GM19043 (cell line): Measurements from ENCODE around the gene IKZF1.

Source experiments
- ATAC-seq: cut with Tn5 transposase; IDR thresholded peaks from one replicate; pipeline ENCODE4 v1.9.1; 2021; ENCODE audit warnings: low read depth; ENCODE audit not compliant: unreplicated experiment

IKZF1 gene

GRCh38 chr7:50351267-50351666 lies 46.8 kb downstream of the IKZF1 start:
- no peak for ATAC-seq

GRCh38 chr7:50352282-50352681 lies 47.8 kb downstream of the IKZF1 start:
- ATAC-seq = peak; percentile 85

- no peak for ATAC-seq
Observed at GRCh38 chr7:50352751-50353150, 48.2 kb downstream of the IKZF1 start.

GRCh38 chr7:50353201-50353600 lies 48.7 kb downstream of the IKZF1 start:
- no peak for ATAC-seq

- no peak for ATAC-seq
Observed at GRCh38 chr7:50353894-50354595, 49.5 kb downstream of the IKZF1 start.

- ATAC-seq = no peak
Observed at GRCh38 chr7:50355817-50356178, 51.3 kb downstream of the IKZF1 start.

- ATAC-seq = no peak
Observed at GRCh38 chr7:50356212-50356944, 51.9 kb downstream of the IKZF1 start.

GRCh38 chr7:50356945-50357268 lies 52.4 kb downstream of the IKZF1 start:
- no peak for ATAC-seq

GRCh38 chr7:50357426-50357825 lies 52.9 kb downstream of the IKZF1 start:
- ATAC-seq = no peak

- no peak for ATAC-seq
Observed at GRCh38 chr7:50358041-50358705, 53.7 kb downstream of the IKZF1 start.

- no peak for ATAC-seq
Observed at GRCh38 chr7:50358779-50359178, 54.3 kb downstream of the IKZF1 start.

GRCh38 chr7:50359258-50359994 lies 54.9 kb downstream of the IKZF1 start:
- no peak for ATAC-seq

- ATAC-seq = no peak
Observed at GRCh38 chr7:50359995-50360925, 55.7 kb downstream of the IKZF1 start.

GRCh38 chr7:50362142-50362541 lies 57.6 kb downstream of the IKZF1 start:
- ATAC-seq = no peak

GRCh38 chr7:50362712-50363282 lies 58.3 kb downstream of the IKZF1 start:
- ATAC-seq = no peak

GRCh38 chr7:50363327-50364060 lies 59.0 kb downstream of the IKZF1 start:
- no peak for ATAC-seq

GRCh38 chr7:50364645-50365044 lies 60.1 kb downstream of the IKZF1 start:
- ATAC-seq = no peak

- no peak for ATAC-seq
Observed at GRCh38 chr7:50366311-50366710, 61.8 kb downstream of the IKZF1 start.

- ATAC-seq = no peak
Observed at GRCh38 chr7:50367100-50367499, 62.6 kb downstream of the IKZF1 start.
